CD4-positive, alpha-beta T cell (primary cell): Measurements from ENCODE around the gene SLCO1B3. TPM values are rescaled to one million over a fixed set of nuclear protein-coding genes. Genes with fewer than 3 reads are reported as not detected.

ENCODE experiments used
- ATAC-seq: fragments of 200-7000 bp; cut with Tn5 transposase; one replicate; pipeline ENCODE4 v1.10.0; 2022; ENCODE audit warnings: mild to moderate bottlenecking; ENCODE audit not compliant: poor library complexity
- CTCF ChIA-PET: fragments of 350-600 bp; sonication (Branson Sonifier 250); formaldehyde crosslinking; loops from one replicate; lab custom pipeline; 2021; ENCODE audit warnings: antibody characterized with exemption, inconsistent platforms; lab: Charles Lee
- POLR2A ChIA-PET: fragments of 350-600 bp; sonication (Branson Sonifier 250); formaldehyde crosslinking; loops from one replicate; lab custom pipeline; 2021; ENCODE audit warnings: antibody characterized with exemption, inconsistent platforms; lab: Charles Lee
- DNase-seq, 14 experiments: peaks; one replicate each; pipeline ENCODE4 v3.0.0-alpha.2; 2013 to 2020; ENCODE audit warnings: mixed read lengths in 2 of 14
- H3K27ac ChIP-seq, 2 donors: one replicate each; pipeline versions ENCODE4 v1.5.1 to v1.7.0; 2013; ENCODE audit warnings: low read length in 2 of 2, low read depth in 1 of 2, mild to moderate bottlenecking in 1 of 2
- H3K27me3 ChIP-seq, 2 experiments: 1 replicate in 1 of 2; 2 replicates in 1 of 2; pipeline versions ENCODE4 v1.6.1 to v1.7.0; 2013; ENCODE audit warnings: low read length in 2 of 2, control low read depth in 1 of 2, mild to moderate bottlenecking in 1 of 2, moderate library complexity in 1 of 2; ENCODE audit not compliant: insufficient read depth in 2 of 2, control insufficient read depth in 1 of 2
- H3K36me3 ChIP-seq: one replicate; pipeline ENCODE4 v1.6.1; 2013; ENCODE audit warnings: low read length, control low read depth; ENCODE audit not compliant: insufficient read depth
- H3K4me1 ChIP-seq: one replicate; pipeline ENCODE4 v1.6.1; 2013; ENCODE audit warnings: low read length, control low read depth; ENCODE audit not compliant: insufficient read depth
- H3K4me3 ChIP-seq: one replicate; pipeline ENCODE4 v1.5.1; 2013; ENCODE audit warnings: mild to moderate bottlenecking, low read length, moderate library complexity
- H3K9me3 ChIP-seq, 2 experiments: 1 replicate in 1 of 2; 2 replicates in 1 of 2; pipeline versions ENCODE4 v1.6.1 to v1.7.0; 2013; ENCODE audit warnings: low read length in 2 of 2, mild to moderate bottlenecking in 2 of 2, control low read depth in 1 of 2, moderate library complexity in 1 of 2; ENCODE audit not compliant: control insufficient read depth in 1 of 2, insufficient read depth in 1 of 2
- H3K27ac Mint-ChIP-seq: one replicate; pipeline ENCODE4 v1.8.0; 2020; ENCODE audit warnings: mixed read lengths
- H3K27me3 Mint-ChIP-seq: one replicate; pipeline ENCODE4 v1.8.0; 2021; ENCODE audit warnings: mixed read lengths
- H3K36me3 Mint-ChIP-seq: one replicate; pipeline ENCODE4 v1.8.0; 2021; ENCODE audit warnings: low read depth, mixed read lengths
- H3K4me1 Mint-ChIP-seq: one replicate; pipeline ENCODE4 v1.8.0; 2021; ENCODE audit warnings: low read depth, mixed read lengths
- H3K4me3 Mint-ChIP-seq: one replicate; pipeline ENCODE4 v1.8.0; 2020; ENCODE audit warnings: mild to moderate bottlenecking, mixed read lengths
- H3K9me3 Mint-ChIP-seq: one replicate; pipeline ENCODE4 v1.8.0; 2020; ENCODE audit warnings: mixed read lengths
- intact Hi-C, 2 experiments: fragments of 100-400 bp; cut with DNase I in 1 of 2; cut with micrococcal nuclease in 1 of 2; formaldehyde crosslinking; loops; one replicate each; pipeline versions ENCODE4 v1.15.1 to v1.9.0; 2023 to 2025; cut with DNase I, micrococcal nuclease
- total RNA-seq, 174 experiments: library from RNA in 2 of 174; stranded (reverse) in 2 of 174; gene quantifications; one replicate each; pipeline ENCODE4 v1.2.3 and lab custom pipeline; 2021 to 2026
- TF ChIP-seq, protein P1 (sequence below): fragments of 200-600 bp; IDR thresholded peaks from one replicate; pipeline ENCODE4 v1.8.0; 2022; ENCODE audit warnings: antibody characterized with exemption, mild to moderate bottlenecking

Gene SLCO1B3
- total RNA-seq, 2 experiments from 2014 or later: not detected

DNA sequence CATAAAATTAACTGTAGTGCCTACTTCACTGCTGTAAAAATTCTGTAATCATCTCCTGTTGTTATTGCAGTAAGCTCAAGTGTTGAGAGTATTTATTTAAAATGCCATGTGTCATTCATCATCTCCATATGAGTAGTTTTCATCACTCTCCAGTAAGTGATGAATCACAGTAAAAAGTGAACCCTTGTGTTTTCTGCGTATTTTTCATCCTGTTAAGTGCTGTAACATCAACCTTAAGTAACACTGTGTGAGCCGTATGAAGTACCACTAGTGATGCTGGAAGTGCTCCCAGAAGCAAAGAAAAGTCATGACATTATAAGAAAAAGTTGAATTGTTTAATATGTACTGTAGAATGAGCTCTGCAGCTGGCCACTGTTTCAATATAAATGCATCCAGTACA, 55.4 kb downstream of the SLCO1B3 start:
- H3K36me3 ChIP-seq: no peaks in the 10 kb centered on the region
- Mint-ChIP-seq H3K27me3 (no peaks in the 10 kb centered on the region), H3K4me1 (no peaks in the 10 kb centered on the region), H3K36me3 (no peaks in the 10 kb centered on the region), H3K27ac (no peak overlapping the region), H3K9me3 (no peaks in the 10 kb centered on the region), H3K4me3 (no peak overlapping the region)
- CTCF ChIA-PET: no interaction called here
- no peak overlapping the region for H3K27ac ChIP-seq
- DNase-seq: no peak
- TF ChIP-seq, protein P1, sequence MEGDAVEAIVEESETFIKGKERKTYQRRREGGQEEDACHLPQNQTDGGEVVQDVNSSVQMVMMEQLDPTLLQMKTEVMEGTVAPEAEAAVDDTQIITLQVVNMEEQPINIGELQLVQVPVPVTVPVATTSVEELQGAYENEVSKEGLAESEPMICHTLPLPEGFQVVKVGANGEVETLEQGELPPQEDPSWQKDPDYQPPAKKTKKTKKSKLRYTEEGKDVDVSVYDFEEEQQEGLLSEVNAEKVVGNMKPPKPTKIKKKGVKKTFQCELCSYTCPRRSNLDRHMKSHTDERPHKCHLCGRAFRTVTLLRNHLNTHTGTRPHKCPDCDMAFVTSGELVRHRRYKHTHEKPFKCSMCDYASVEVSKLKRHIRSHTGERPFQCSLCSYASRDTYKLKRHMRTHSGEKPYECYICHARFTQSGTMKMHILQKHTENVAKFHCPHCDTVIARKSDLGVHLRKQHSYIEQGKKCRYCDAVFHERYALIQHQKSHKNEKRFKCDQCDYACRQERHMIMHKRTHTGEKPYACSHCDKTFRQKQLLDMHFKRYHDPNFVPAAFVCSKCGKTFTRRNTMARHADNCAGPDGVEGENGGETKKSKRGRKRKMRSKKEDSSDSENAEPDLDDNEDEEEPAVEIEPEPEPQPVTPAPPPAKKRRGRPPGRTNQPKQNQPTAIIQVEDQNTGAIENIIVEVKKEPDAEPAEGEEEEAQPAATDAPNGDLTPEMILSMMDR: no peak
- POLR2A ChIA-PET: no interaction called here
- no peaks in the 10 kb centered on the region for H3K27me3 ChIP-seq
- ATAC-seq: no peak
- no peaks in the 10 kb centered on the region for H3K9me3 ChIP-seq
- no peaks in the 10 kb centered on the region for H3K4me1 ChIP-seq
- intact Hi-C loops: no loop called here
- H3K4me3 ChIP-seq: no peak overlapping the region

DNA sequence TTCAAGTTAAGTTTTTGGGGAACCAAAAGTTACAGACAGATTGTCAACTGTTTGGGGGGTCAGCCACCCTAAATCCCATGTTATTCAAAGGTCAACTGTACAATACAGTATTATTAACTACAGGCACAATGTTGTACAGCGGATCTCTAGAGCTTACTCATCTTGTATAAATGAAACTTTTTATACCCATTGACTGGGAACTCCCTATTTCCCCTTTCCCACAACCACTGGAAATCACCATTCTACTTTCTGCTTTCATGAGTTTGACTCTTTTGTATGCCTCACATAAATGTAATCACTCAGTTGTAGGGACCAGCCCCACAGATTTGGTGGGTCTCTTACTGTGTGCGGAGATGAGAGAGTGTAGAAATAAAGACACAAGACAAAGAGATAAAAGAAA, 57.8 kb downstream of the SLCO1B3 start:
- TF ChIP-seq, protein P1: no peak
- H3K27me3 ChIP-seq: no peaks in the 10 kb centered on the region
- Mint-ChIP-seq H3K27me3 (no peaks in the 10 kb centered on the region), H3K9me3 (no peaks in the 10 kb centered on the region), H3K27ac (no peak overlapping the region), H3K4me3 (no peak overlapping the region), H3K4me1 (no peaks in the 10 kb centered on the region), H3K36me3 (no peaks in the 10 kb centered on the region)
- intact Hi-C loops: no loop called here
- ATAC-seq (no peak), DNase-seq (no peak)
- POLR2A ChIA-PET: no interaction called here
- H3K27ac ChIP-seq: no peak overlapping the region
- H3K4me1 ChIP-seq: no peaks in the 10 kb centered on the region
- no peaks in the 10 kb centered on the region for H3K9me3 ChIP-seq
- no peak overlapping the region for H3K4me3 ChIP-seq
- no peaks in the 10 kb centered on the region for H3K36me3 ChIP-seq
- CTCF ChIA-PET: no interaction called here

DNA sequence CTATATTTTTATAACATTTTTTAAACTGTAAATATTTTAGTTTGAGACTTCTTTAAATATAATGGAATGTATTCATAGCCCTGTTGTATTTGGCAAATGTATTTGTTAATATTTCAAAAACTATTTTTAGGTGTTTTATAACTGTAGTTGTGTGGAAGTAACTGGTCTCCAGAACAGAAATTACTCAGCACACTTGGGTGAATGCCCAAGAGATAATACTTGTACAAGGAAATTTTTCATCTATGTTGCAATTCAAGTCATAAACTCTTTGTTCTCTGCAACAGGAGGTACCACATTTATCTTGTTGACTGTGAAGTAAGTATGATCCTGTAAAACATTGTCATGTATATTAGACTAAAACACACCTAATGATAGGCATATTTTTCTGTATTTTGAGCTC, 72.8 kb downstream of the SLCO1B3 start:
- DNase-seq: no peak
- Mint-ChIP-seq H3K27me3 (no peaks in the 10 kb centered on the region), H3K9me3 (peaks cover 6% of the 10 kb centered on the region), H3K36me3 (no peaks in the 10 kb centered on the region), H3K4me1 (no peaks in the 10 kb centered on the region), H3K27ac (no peak overlapping the region), H3K4me3 (no peak overlapping the region)
- Histone ChIP-seq H3K36me3 (no peaks in the 10 kb centered on the region), H3K4me3 (no peak overlapping the region), H3K27me3 (no peaks in the 10 kb centered on the region), H3K9me3 (peaks cover 0 to 3% of the 10 kb centered on the region in 2 experiments), H3K4me1 (no peaks in the 10 kb centered on the region), H3K27ac (no peak overlapping the region)
- intact Hi-C loops: no loop called here
- CTCF ChIA-PET: no interaction called here
- POLR2A ChIA-PET: no interaction called here
- TF ChIP-seq, protein P1: no peak
- no peak for ATAC-seq
